Tibial nerve (tissue), 4 donors: ENCODE measurements around the gene FGF14.

Experiments used
- CTCF ChIP-seq, 5 experiments: fragments of 200-600 bp in 3 of 5; fragments of 450-650 bp in 2 of 5; sonication (generic) in 3 of 5; IDR thresholded peaks; one replicate each; pipeline ENCODE4 v1.5.1; 2016 to 2019; ENCODE audit warnings: antibody characterized with exemption in 5 of 5, mild to moderate bottlenecking in 3 of 5, moderate library complexity in 2 of 5
- EP300 ChIP-seq, 2 donors: sonication (generic); formaldehyde crosslinking; IDR thresholded peaks; one replicate each; pipeline ENCODE4 v1.6.1; 2017; ENCODE audit warnings: antibody characterized with exemption in 2 of 2, mild to moderate bottlenecking in 1 of 2
- POLR2A ChIP-seq, 2 donors: fragments of 450-650 bp; IDR thresholded peaks; one replicate each; pipeline ENCODE4 v1.6.1; 2017; ENCODE audit warnings: antibody characterized with exemption in 2 of 2, mild to moderate bottlenecking in 2 of 2, moderate library complexity in 2 of 2

GRCh38 chr13:101728615-101729014, 673.2 kb downstream of the FGF14 start:
- no peak for TF ChIP-seq EP300 (IDR thresholded peaks at IDR 0.05)
- no peak for TF ChIP-seq CTCF (IDR thresholded peaks at IDR 0.05)
- no peak for TF ChIP-seq POLR2A (IDR thresholded peaks at IDR 0.05)
